HCT116 (cell line): ENCODE measurements around the gene C1orf141.

Experiments used
- EGR1 ChIP-seq: IDR thresholded peaks from 2 replicates; pipeline ENCODE4 v1.6.1; 2012; ENCODE audit warnings: low read depth
- EZH2 ChIP-seq: fragments of 200-600 bp; sonication (generic); IDR thresholded peaks from 2 replicates; pipeline ENCODE4 v1.6.1; 2017; ENCODE audit warnings: antibody characterized with exemption, mixed run types
- JUND ChIP-seq: IDR thresholded peaks from 2 replicates; pipeline ENCODE4 v1.6.1; 2012
- POLR2A ChIP-seq: IDR thresholded peaks from 2 replicates; pipeline ENCODE4 v1.7.0; 2011; ENCODE audit warnings: borderline replicate concordance; ENCODE audit not compliant: insufficient read depth, insufficient read length; ENCODE audit errors: extremely low read depth
- POLR2AphosphoS5 ChIP-seq: IDR thresholded peaks from 2 replicates; pipeline ENCODE4 v1.6.1; 2011; ENCODE audit warnings: mild to moderate bottlenecking, low read depth, low read length, moderate library complexity
- SIN3A ChIP-seq: IDR thresholded peaks from 2 replicates; pipeline ENCODE4 v1.6.1; 2012; ENCODE audit warnings: low read depth
- SP1 ChIP-seq: IDR thresholded peaks from 2 replicates; pipeline ENCODE4 v1.6.1; 2012; ENCODE audit warnings: low read depth
- ZNF274 ChIP-seq: fragments of 200-500 bp; sonication (Bioruptor generic); IDR thresholded peaks from 2 replicates; pipeline ENCODE4 v1.6.1; 2014; ENCODE audit warnings: mild to moderate bottlenecking, low read depth, low read length, inconsistent platforms
- TF ChIP-seq, protein P1 (sequence below), 3 experiments: fragments of 200-600 bp in 1 of 3; sonication (generic) in 1 of 3; IDR thresholded peaks in 2 of 3; conservative IDR thresholded peaks in 1 of 3; 2 replicates each; pipeline ENCODE4 v1.5.1; 2012 to 2017; ENCODE audit warnings: low read depth in 2 of 3, low read length in 2 of 3, antibody characterized with exemption in 1 of 3, borderline replicate concordance in 1 of 3, control low read depth in 1 of 3, mild to moderate bottlenecking in 1 of 3, mixed read lengths in 1 of 3, mixed run types in 1 of 3, moderate library complexity in 1 of 3; ENCODE audit not compliant: insufficient read depth in 1 of 3
- TF ChIP-seq, protein P2 (sequence below): IDR thresholded peaks from 2 replicates; pipeline ENCODE4 v1.6.1; 2012
- TF ChIP-seq, protein P3 (sequence below): IDR thresholded peaks from 2 replicates; pipeline ENCODE4 v1.6.1; 2012; ENCODE audit warnings: low read depth
- TF ChIP-seq, protein P4 (sequence below): IDR thresholded peaks from 2 replicates; pipeline ENCODE4 v1.6.1; 2012

DNA sequence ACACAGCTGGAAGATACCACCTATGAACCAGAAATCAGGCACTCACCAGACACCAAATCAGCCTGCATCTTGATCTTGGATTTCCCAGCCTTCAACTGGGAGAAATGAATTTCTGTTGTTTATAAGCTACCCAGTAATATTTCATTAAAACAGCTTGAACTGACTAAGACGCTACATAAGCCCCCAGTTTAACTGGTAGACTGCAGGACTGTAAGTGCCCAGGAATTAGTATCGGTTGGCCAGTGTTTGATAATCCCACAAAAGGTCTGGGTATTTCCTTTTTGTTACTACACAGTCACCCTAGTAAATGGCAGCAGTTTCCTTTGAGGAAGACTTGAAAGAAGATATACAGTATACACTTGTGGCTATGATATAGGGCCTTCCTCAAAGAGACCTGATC lies 73.5 kb downstream of the C1orf141 start:
- TF ChIP-seq, protein P1, sequence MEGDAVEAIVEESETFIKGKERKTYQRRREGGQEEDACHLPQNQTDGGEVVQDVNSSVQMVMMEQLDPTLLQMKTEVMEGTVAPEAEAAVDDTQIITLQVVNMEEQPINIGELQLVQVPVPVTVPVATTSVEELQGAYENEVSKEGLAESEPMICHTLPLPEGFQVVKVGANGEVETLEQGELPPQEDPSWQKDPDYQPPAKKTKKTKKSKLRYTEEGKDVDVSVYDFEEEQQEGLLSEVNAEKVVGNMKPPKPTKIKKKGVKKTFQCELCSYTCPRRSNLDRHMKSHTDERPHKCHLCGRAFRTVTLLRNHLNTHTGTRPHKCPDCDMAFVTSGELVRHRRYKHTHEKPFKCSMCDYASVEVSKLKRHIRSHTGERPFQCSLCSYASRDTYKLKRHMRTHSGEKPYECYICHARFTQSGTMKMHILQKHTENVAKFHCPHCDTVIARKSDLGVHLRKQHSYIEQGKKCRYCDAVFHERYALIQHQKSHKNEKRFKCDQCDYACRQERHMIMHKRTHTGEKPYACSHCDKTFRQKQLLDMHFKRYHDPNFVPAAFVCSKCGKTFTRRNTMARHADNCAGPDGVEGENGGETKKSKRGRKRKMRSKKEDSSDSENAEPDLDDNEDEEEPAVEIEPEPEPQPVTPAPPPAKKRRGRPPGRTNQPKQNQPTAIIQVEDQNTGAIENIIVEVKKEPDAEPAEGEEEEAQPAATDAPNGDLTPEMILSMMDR (IDR thresholded peaks at IDR 0.05 in 2 of 3, conservative IDR thresholded peaks at IDR 0.05 in 1 of 3; ENCODE audit: borderline replicate concordance in 1 of 3, insufficient read depth in 1 of 3, low read depth in 2 of 3, low read length in 2 of 3): no peak
- TF ChIP-seq, protein P2, sequence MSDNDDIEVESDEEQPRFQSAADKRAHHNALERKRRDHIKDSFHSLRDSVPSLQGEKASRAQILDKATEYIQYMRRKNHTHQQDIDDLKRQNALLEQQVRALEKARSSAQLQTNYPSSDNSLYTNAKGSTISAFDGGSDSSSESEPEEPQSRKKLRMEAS: no peak
- TF ChIP-seq SIN3A: no peak
- no peak for TF ChIP-seq EGR1
- TF ChIP-seq EZH2: no peak
- no peak for TF ChIP-seq POLR2A
- TF ChIP-seq, protein P3, sequence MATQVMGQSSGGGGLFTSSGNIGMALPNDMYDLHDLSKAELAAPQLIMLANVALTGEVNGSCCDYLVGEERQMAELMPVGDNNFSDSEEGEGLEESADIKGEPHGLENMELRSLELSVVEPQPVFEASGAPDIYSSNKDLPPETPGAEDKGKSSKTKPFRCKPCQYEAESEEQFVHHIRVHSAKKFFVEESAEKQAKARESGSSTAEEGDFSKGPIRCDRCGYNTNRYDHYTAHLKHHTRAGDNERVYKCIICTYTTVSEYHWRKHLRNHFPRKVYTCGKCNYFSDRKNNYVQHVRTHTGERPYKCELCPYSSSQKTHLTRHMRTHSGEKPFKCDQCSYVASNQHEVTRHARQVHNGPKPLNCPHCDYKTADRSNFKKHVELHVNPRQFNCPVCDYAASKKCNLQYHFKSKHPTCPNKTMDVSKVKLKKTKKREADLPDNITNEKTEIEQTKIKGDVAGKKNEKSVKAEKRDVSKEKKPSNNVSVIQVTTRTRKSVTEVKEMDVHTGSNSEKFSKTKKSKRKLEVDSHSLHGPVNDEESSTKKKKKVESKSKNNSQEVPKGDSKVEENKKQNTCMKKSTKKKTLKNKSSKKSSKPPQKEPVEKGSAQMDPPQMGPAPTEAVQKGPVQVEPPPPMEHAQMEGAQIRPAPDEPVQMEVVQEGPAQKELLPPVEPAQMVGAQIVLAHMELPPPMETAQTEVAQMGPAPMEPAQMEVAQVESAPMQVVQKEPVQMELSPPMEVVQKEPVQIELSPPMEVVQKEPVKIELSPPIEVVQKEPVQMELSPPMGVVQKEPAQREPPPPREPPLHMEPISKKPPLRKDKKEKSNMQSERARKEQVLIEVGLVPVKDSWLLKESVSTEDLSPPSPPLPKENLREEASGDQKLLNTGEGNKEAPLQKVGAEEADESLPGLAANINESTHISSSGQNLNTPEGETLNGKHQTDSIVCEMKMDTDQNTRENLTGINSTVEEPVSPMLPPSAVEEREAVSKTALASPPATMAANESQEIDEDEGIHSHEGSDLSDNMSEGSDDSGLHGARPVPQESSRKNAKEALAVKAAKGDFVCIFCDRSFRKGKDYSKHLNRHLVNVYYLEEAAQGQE: no peak
- no peak for TF ChIP-seq POLR2AphosphoS5
- TF ChIP-seq, protein P4, sequence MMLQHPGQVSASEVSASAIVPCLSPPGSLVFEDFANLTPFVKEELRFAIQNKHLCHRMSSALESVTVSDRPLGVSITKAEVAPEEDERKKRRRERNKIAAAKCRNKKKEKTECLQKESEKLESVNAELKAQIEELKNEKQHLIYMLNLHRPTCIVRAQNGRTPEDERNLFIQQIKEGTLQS: no peak
- no peak for TF ChIP-seq JUND
- TF ChIP-seq ZNF274: no peak
- TF ChIP-seq SP1: no peak
